Ishikawa (cell line): Measurements from ENCODE around the gene CLCN4.
A peak's percentile ranks its signal among the peaks of the same experiment; 100 is the strongest.

Experiments used
- CEBPB ChIP-seq: IDR thresholded peaks from 2 replicates; pipeline ENCODE4 v1.6.1; 2012
- CREB1 ChIP-seq: IDR thresholded peaks from 2 replicates; pipeline ENCODE4 v1.6.1; 2012; ENCODE audit warnings: low read depth
- EGR1 ChIP-seq: IDR thresholded peaks from 2 replicates; pipeline ENCODE4 v1.6.1; 2012
- EP300 ChIP-seq: IDR thresholded peaks from 2 replicates; pipeline ENCODE4 v1.6.1; 2012; ENCODE audit warnings: borderline replicate concordance
- FOXM1 ChIP-seq: IDR thresholded peaks from 2 replicates; pipeline ENCODE4 v1.6.1; 2012; ENCODE audit warnings: low read depth, borderline replicate concordance
- NFIC ChIP-seq: IDR thresholded peaks from 2 replicates; pipeline ENCODE4 v1.6.1; 2012
- RAD21 ChIP-seq: IDR thresholded peaks from 2 replicates; pipeline ENCODE4 v1.6.1; 2012; ENCODE audit warnings: low read depth
- REST ChIP-seq: IDR thresholded peaks from 2 replicates; pipeline ENCODE4 v1.6.1; 2012; ENCODE audit warnings: low read depth, mild to moderate bottlenecking
- TAF1 ChIP-seq: IDR thresholded peaks from 2 replicates; pipeline ENCODE4 v1.6.1; 2012; ENCODE audit warnings: low read depth, mild to moderate bottlenecking
- TCF12 ChIP-seq: IDR thresholded peaks from 2 replicates; pipeline ENCODE4 v1.6.1; 2012; ENCODE audit warnings: low read depth
- TEAD4 ChIP-seq: IDR thresholded peaks from 2 replicates; pipeline ENCODE4 v1.6.1; 2012
- YY1 ChIP-seq: IDR thresholded peaks from 2 replicates; pipeline ENCODE4 v1.6.1; 2012; ENCODE audit warnings: low read depth
- ZBTB7A ChIP-seq: IDR thresholded peaks from 2 replicates; pipeline ENCODE4 v1.6.1; 2012; ENCODE audit warnings: low read depth
- TF ChIP-seq, protein P1 (sequence below): IDR thresholded peaks from 2 replicates; pipeline ENCODE4 v1.6.1; 2012
- TF ChIP-seq, protein P2 (sequence below): IDR thresholded peaks from 2 replicates; pipeline ENCODE4 v1.6.1; 2012

Gene CLCN4

GRCh38 chrX:10187421-10187820 lies 30.6 kb downstream of the CLCN4 start:
- TF ChIP-seq, protein P1, sequence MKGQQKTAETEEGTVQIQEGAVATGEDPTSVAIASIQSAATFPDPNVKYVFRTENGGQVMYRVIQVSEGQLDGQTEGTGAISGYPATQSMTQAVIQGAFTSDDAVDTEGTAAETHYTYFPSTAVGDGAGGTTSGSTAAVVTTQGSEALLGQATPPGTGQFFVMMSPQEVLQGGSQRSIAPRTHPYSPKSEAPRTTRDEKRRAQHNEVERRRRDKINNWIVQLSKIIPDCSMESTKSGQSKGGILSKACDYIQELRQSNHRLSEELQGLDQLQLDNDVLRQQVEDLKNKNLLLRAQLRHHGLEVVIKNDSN: no peak
- TF ChIP-seq EGR1 (no peak), TEAD4 (no peak), NFIC (no peak), EP300 (no peak), REST (no peak), ZBTB7A (no peak), TAF1 (no peak), CREB1 (no peak), FOXM1 (no peak), CEBPB (no peak), YY1 (no peak), TCF12 (no peak)
- TF ChIP-seq, protein P2, sequence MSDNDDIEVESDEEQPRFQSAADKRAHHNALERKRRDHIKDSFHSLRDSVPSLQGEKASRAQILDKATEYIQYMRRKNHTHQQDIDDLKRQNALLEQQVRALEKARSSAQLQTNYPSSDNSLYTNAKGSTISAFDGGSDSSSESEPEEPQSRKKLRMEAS: no peak

GRCh38 chrX:10189317-10190268 lies 32.8 kb downstream of the CLCN4 start:
- peak; percentile 81 for TF ChIP-seq RAD21
- TF ChIP-seq, protein P2: no peak

DNA sequence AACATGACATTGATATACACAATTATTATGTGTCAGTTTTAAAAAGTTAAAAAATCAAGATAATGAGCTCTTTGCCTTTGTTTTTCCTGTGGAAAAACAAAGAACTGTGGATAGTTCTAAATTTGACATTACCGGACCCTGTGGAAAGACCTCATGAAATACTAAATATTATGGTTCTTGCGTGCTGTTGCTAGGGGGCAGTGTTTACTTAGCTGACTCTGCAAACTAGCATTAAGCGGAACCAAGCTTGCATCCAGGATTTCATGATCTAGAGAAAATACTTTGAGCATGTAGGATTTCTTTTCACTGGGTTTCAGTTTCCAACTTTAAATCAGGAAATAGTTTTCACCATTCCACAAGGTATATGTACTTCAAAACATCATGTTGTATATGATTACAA lies 33.6 kb downstream of the CLCN4 start:
- TF ChIP-seq FOXM1 (no peak), RAD21 (peak; percentile 69)

DNA sequence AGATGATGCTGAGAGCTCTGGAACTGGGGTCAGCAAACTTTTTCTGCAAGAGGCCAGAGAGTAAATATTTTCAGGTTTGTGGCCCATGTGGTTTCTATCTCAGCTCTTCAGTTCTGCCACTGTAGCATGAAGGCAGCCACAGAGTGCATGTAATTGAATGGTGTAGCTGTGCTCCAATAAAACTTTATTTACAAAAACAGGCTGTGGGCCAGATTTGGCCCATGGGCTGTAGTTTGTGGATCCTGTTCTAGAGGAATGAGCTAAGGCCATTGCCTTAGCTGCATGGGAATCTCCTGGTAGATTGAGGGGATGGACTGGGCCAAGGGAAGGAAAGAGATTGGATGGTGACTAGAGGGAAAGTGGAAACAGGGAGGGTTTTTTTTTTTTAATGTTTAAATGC lies 36.8 kb downstream of the CLCN4 start:
- no peak for TF ChIP-seq YY1
- TF ChIP-seq TAF1: no peak
- TF ChIP-seq, protein P2: no peak
- TF ChIP-seq EP300: no peak
- no peak for TF ChIP-seq REST
- TF ChIP-seq CREB1: no peak
- TF ChIP-seq EGR1: no peak
- no peak for TF ChIP-seq ZBTB7A
- TF ChIP-seq TEAD4: no peak

GRCh38 chrX:10195425-10195824 lies 38.6 kb downstream of the CLCN4 start:
- TF ChIP-seq REST (no peak), EGR1 (no peak), EP300 (no peak), ZBTB7A (no peak)
